ENCODE measurements around the gene ERMP1.

- TF ChIP-seq SNAI2 (CRISPR knock-in tag; IDR thresholded peaks at IDR 0.05) (no peak), ZC3H10 (CRISPR knock-in tag; IDR thresholded peaks at IDR 0.05) (no peak), PATZ1 (CRISPR knock-in tag; IDR thresholded peaks at IDR 0.05; ENCODE audit: borderline replicate concordance) (no peak), CSRNP3 (CRISPR knock-in tag; IDR thresholded peaks at IDR 0.05) (no peak), BACH2 (CRISPR knock-in tag; IDR thresholded peaks at IDR 0.05; ENCODE audit: borderline replicate concordance) (no peak), CREB5 (CRISPR knock-in tag; IDR thresholded peaks at IDR 0.05; ENCODE audit: low read depth) (no peak), ZFP3 (CRISPR knock-in tag; IDR thresholded peaks at IDR 0.05) (0 out of 2 replicates have a peak, but pooled peaks have one; percentile 31), ZFP30 (CRISPR knock-in tag; IDR thresholded peaks at IDR 0.05) (no peak), ZNF8 (CRISPR knock-in tag; IDR thresholded peaks at IDR 0.05) (no peak), ZNF70 (CRISPR knock-in tag; IDR thresholded peaks at IDR 0.05) (no peak)
These were observed 48.9 kb downstream of the ERMP1 start for GRCh38 chr9:5783982-5784381.

Measured in SK-N-SH treated with all-trans-retinoic acid at 6 μM for 48 hours (cell line).